Pulmonary artery endothelial cell (primary cell): ENCODE measurements around the gene PCDH9. TPM values are rescaled to one million over a fixed set of nuclear protein-coding genes. Genes with fewer than 3 reads are reported as not detected.

ENCODE experiments used
- DNase-seq: peaks from one replicate; pipeline ENCODE4 v3.0.0-alpha.2; 2011; ENCODE audit warnings: low read depth, low spot score
- total RNA-seq: library from RNA; depleted of rRNA; stranded (reverse); fragments of >200 nt; gene quantifications from 2 replicates; pipeline ENCODE4 v1.2.3, GENCODE V29; 2014

PCDH9 gene
- total RNA-seq, 1 donor from 2014 or later, result 2.9 TPM

GRCh38 chr13:66534561-66534960 is 695.6 kb downstream of the PCDH9 start:
- DNase-seq, result no peak

DNA sequence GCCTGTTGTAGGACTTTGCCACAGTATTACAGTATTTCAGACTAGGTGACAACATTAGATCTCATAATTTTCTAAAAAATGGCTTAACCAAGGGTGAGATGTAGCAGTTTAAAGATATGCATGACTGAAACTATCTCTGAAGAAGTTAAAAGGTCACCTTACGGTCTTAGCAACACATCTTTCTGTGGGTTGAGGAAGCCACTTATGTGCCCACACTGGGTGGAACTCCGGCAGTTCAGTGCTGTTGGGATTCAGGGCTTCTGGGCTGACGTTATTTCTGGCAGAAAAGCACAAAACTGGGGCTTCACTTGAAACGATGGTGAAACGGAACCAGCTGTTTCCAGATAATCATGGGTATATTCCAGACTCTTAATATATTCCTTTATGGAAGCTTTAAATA is 697.3 kb downstream of the PCDH9 start:
- DNase-seq, result no peak

GRCh38 chr13:66532146-66532545 is 698.0 kb downstream of the PCDH9 start:
- DNase-seq, result no peak

DNA sequence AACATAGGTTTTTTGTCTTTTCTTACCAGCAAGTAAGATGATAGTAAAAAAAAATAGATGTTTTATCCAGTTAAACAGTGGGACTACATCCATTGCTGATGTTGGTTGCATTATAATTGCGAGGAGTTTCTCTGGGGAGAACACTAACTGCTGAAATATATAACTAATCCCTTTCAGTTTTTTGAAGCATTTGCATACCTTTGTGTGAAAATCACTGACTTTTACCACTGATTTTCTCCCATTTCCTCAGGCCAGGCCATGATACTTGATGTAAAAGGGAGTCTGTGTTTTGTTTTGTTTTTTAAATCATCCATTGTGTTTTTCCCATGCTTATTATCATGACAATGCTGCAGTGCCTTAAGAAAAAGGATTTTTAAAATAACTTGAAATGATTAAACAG is 699.5 kb downstream of the PCDH9 start:
- DNase-seq, result no peak

- no peak for DNase-seq
These were observed 700.0 kb downstream of the PCDH9 start for GRCh38 chr13:66530158-66530557.

GRCh38 chr13:66528944-66529576 is 701.1 kb downstream of the PCDH9 start:
- DNase-seq, result no peak

DNA sequence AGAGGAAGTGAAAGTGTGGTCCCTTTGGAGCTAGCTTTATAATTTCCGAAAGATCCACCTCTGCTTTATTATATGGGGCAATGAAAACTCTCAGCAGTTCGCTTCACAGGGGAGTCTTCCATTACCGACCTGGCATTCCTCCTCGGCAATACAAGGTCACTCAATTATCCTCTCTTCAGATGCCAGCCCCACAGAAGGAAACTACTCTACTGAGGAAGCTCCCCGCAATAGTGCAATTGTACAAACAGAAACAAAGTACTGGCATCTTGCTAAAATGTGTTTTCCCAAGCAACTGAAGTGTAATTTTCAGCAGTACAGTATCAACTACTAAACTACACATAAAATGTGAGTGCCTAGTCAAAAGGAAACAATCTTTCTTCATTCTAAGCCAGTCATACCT is 702.0 kb downstream of the PCDH9 start:
- no peak for DNase-seq

DNA sequence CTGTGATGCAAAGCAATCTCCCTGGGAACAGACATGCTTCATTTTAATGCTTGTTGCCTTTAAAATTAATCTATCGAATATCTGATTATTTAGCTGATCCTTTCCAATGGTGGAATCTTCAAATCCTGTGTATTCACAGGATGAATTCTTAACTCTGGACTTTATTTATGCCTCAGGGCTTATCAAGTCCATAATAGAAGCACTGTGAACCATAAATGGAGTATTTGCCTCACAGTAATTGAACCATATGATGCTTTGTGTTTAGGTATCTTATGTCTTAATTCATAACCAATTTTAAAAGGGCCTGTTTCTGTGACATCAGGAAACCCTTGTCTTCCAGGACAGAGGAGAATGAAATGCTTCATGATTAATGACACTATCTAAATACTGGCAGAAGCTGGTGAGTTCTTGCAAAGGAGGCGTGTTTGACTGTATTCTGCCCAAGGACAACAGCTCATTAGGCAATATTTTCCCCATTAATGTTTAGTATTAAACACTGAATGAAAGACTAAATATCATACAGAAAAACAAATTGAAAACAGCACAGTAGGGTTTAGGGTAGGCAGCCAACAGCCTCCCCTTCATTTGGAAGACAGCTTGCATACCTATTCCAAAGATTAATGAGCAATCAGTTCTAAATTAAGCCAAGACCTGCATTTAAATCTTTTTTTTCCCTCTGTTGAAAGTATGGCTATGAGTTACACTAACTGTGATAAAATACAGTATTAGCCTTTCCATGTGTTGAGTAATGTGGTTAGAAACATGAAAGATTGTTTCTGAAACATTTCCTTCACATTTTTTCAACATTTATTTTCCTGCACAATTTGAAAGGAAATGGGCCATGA is 709.4 kb downstream of the PCDH9 start:
- no peak for DNase-seq

- DNase-seq, result no peak
These were observed 710.9 kb downstream of the PCDH9 start for GRCh38 chr13:66519259-66519658.

- no peak for DNase-seq
These were observed 712.1 kb downstream of the PCDH9 start for GRCh38 chr13:66518068-66518467.

- DNase-seq, result no peak
These were observed 716.4 kb downstream of the PCDH9 start for GRCh38 chr13:66513728-66514127.

- no peak for DNase-seq
These were observed 721.0 kb downstream of the PCDH9 start for GRCh38 chr13:66509175-66509574.

- DNase-seq, result no peak
These were observed 721.8 kb downstream of the PCDH9 start for GRCh38 chr13:66508153-66508909.

DNA sequence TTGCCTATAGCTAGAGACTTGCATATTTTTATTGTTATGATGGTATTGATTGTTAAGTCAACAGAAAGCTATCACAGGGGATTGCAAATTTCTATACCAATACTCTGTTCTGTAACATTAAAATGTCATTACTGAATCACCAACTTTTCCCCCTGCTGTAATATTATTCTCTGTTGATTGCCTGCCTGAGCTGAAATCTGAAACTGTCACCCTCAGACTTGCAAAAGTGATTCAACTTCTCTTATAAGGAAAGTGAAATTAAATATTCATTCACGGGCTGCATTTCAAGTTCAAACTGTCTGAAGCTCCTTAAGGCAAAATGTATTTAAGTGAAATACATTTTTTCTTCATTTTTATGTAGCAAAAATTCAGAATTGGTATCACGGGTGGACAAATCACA is 723.2 kb downstream of the PCDH9 start:
- no peak for DNase-seq

DNA sequence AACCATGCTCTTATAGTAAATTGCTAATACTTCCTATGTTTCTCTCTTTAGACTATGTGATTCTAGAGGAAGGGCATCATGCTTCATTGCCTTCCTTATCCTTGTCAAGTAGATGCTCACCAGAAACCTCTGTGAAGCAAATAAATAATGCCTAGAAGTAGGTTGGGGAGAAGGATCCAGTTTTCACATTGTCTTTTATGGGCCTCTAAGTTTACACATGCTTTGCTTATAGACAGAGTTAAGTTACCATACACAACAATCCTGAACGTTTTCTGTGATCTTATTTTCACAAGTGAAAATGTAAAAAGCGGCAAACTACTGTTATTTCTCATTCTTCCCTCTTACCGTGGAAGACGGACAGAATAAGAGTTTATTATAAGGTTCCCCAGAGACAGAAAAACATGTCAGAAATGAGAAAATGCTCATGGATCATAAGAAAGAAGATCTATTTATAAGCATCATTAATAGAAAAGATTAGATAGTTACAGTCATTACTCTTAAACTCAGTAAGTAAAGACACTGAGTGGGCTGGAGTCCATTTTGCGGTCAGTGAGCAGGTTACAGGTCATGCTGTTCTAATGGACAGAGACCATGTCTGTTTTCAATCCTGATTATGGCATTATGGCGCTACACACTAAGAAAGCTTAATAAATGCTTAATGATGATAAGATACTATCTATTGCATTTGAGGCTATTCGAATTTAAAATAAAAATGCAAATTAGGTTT is 723.9 kb downstream of the PCDH9 start:
- DNase-seq, result no peak

- DNase-seq, result no peak
These were observed 726.2 kb downstream of the PCDH9 start for GRCh38 chr13:66503890-66504289.

DNA sequence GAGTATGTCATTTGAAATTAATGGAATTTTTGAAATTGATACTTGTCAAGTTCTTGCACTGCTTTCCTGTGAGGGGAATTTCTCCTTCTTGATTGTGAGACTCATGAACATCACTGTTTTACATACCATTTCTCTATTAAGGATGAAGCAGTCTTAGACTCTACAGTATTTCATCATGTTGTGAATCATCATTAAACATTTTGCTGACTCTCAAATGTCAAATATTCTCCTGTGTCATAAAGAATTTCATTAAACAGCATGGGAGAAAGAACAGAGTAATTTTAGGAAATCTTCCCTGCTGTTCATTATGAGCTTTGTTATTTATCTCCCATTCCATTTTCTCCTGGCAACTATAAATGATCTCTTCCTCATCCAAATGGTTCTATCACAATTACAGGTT is 729.0 kb downstream of the PCDH9 start:
- no peak for DNase-seq

DNA sequence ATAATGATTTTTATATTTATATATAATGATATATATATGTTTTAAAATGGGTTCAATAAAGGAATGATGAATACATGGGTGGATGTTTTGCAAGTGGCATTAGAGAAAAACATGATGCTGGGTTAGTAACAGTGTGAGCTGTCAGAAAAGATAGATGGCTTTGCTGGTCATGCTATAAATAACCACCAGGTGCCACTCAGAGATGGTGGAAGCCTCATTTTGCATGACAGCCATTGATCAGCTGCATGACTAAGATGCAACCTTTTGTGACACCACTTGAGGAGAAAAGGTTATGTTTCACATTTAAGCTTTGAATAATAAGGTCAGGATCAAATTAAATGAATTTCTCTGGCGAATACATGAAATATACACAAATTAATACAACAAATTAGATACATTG is 737.7 kb downstream of the PCDH9 start:
- no peak for DNase-seq

- DNase-seq, result no peak
These were observed 738.9 kb downstream of the PCDH9 start for GRCh38 chr13:66491251-66491650.

DNA sequence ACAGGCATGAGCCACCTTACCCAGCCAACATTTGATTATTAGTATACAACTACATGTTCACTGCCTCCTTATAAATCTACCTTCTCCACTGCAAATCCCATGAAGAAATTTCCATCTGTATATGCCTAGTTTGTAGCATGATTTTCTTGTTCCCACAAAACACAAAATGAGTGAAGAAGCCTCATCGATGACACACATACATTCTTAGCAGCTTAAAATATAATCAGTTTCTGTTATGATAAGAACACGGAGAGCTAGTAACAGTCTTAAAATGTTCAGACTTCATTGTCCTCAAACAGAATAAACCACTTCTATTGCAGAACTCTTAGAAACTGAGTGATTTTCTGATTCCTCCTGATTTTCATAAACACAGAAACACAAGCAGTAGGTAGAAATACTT is 740.5 kb downstream of the PCDH9 start:
- no peak for DNase-seq

DNA sequence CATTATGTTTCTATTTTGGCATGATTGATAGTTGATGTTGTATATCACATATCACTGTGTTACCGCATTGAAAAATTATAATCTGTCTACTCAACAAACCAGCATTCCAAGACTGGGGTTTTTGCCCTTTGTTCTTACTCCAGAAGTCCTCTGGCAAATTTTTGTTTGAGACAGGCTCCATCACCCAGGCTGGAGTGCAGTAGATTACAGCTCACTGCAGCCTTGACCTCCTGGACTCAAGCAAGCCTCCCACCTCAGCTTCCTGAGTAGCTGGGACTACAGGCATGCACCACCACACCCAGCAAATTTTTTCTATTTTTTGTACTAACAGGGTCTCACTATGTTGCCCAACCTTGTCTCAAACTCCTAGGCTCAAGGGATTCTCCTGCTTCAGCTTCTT is 741.0 kb downstream of the PCDH9 start:
- DNase-seq, result no peak

DNA sequence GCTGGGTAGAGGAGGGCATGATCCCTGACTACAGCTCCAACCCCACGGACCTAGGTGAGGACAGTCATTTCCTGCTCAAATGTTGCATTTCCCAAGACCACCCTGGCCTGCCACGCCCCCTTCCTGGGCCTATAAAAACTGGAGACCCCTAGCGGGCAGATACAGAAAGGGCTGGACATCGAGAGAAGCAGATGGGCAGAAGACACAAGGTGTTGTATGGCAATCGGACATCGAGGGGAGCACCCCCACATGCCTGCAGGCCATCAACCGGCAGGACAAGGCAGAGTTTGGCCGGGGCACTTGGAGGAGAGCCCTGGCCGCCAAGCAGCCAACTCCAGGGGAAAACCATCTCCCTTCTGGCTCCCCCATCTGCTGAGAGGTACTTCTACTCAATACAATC is 746.4 kb downstream of the PCDH9 start:
- no peak for DNase-seq
